ENCODE results near the gene USH2A. TPM values are rescaled to one million over a fixed set of nuclear protein-coding genes. Genes with fewer than 3 reads are reported as not detected.

The USH2A gene
- total and polyA plus RNA-seq, 8 donors: 0.37 to 0.58 TPM; not detected in 6

GRCh38 chr1:215660259-215660658, 763.0 kb downstream of the USH2A start:
- Histone ChIP-seq H3K36me3 (no peaks in the 10 kb centered on the region), H3K4me3 (no peak overlapping the region), H3K4me1 (no peaks in the 10 kb centered on the region), H3K9me3 (no peaks in the 10 kb centered on the region), H3K27ac (no peak overlapping the region), H3K27me3 (no peaks in the 10 kb centered on the region)
- DNase-seq: no peak
- TF ChIP-seq POLR2AphosphoS5 (IDR thresholded peaks at IDR 0.05) (no peak), EP300 (IDR thresholded peaks at IDR 0.05) (no peak), CTCF (IDR thresholded peaks at IDR 0.05) (no peak), POLR2A (IDR thresholded peaks at IDR 0.05) (no peak)
- intact Hi-C loops (cut with DNase I; ENCODE audit: low total_unique reads): no loop called here

- no peak overlapping the region for H3K27ac ChIP-seq
- WGBS, 5 donors: 88 to 95% (median 92%) methylated on average over 4 of the region's 4 CpGs
- intact Hi-C loops (cut with DNase I; ENCODE audit: low total_unique reads): no loop called here
- TF ChIP-seq EP300 (IDR thresholded peaks at IDR 0.05) (no peak), CTCF (IDR thresholded peaks at IDR 0.05) (no peak), POLR2A (IDR thresholded peaks at IDR 0.05) (no peak), POLR2AphosphoS5 (IDR thresholded peaks at IDR 0.05) (no peak)
- H3K4me3 ChIP-seq: no peak overlapping the region
- H3K9me3 ChIP-seq: no peaks in the 10 kb centered on the region
- no peaks in the 10 kb centered on the region for H3K36me3 ChIP-seq
- H3K27me3 ChIP-seq: no peaks in the 10 kb centered on the region
- no peaks in the 10 kb centered on the region for H3K4me1 ChIP-seq
- no peak for DNase-seq
Observed at GRCh38 chr1:215657047-215657446, 766.2 kb downstream of the USH2A start.

GRCh38 chr1:215652371-215652770, 770.9 kb downstream of the USH2A start:
- DNase-seq: no peak
- no peaks in the 10 kb centered on the region for H3K27me3 ChIP-seq
- H3K9me3 ChIP-seq: no peaks in the 10 kb centered on the region
- no peak overlapping the region for H3K4me3 ChIP-seq
- TF ChIP-seq POLR2AphosphoS5 (IDR thresholded peaks at IDR 0.05) (no peak), CTCF (IDR thresholded peaks at IDR 0.05) (no peak), EP300 (IDR thresholded peaks at IDR 0.05) (no peak), POLR2A (IDR thresholded peaks at IDR 0.05) (no peak)
- intact Hi-C loops (cut with DNase I; ENCODE audit: low total_unique reads): no loop called here
- 67 to 80% (median 74%) methylated on average over 1 of the region's 1 CpG for WGBS, 5 donors
- H3K36me3 ChIP-seq: no peaks in the 10 kb centered on the region
- no peaks in the 10 kb centered on the region for H3K4me1 ChIP-seq
- no peak overlapping the region for H3K27ac ChIP-seq

GRCh38 chr1:215651867-215652266, 771.4 kb downstream of the USH2A start:
- TF ChIP-seq POLR2AphosphoS5 (IDR thresholded peaks at IDR 0.05) (no peak), CTCF (IDR thresholded peaks at IDR 0.05) (no peak), POLR2A (IDR thresholded peaks at IDR 0.05) (no peak), EP300 (IDR thresholded peaks at IDR 0.05) (no peak)
- no peaks in the 10 kb centered on the region for H3K9me3 ChIP-seq
- no peak overlapping the region for H3K27ac ChIP-seq
- no peaks in the 10 kb centered on the region for H3K36me3 ChIP-seq
- DNase-seq: no peak
- intact Hi-C loops (cut with DNase I; ENCODE audit: low total_unique reads): no loop called here
- no peaks in the 10 kb centered on the region for H3K4me1 ChIP-seq
- no peak overlapping the region for H3K4me3 ChIP-seq
- 43 to 56% (median 53%) methylated on average over 3 of the region's 3 CpGs for WGBS, 5 donors
- H3K27me3 ChIP-seq: no peaks in the 10 kb centered on the region
